Thymus (tissue), 11 donors: ENCODE data around the gene AFAP1L2. TPM values are rescaled to one million over a fixed set of nuclear protein-coding genes. Genes with fewer than 3 reads are reported as not detected.

Source experiments
- DNase-seq, 9 donors: peaks; one replicate each; pipeline ENCODE4 v3.0.0-alpha.2; 2013; ENCODE audit warnings: low spot score in 9 of 9, low read depth in 6 of 9, missing footprints in 1 of 9
- H3K27ac ChIP-seq, 2 donors: one replicate each; pipeline ENCODE4 v1.5.1; 2013; ENCODE audit warnings: control low read depth in 1 of 2, low read depth in 1 of 2, low read length in 1 of 2, mild to moderate bottlenecking in 1 of 2, moderate library complexity in 1 of 2
- H3K27me3 ChIP-seq, 2 donors: one replicate each; pipeline ENCODE4 v1.5.1; 2013; ENCODE audit warnings: low read length in 1 of 2; ENCODE audit not compliant: control insufficient read depth in 2 of 2, insufficient read depth in 1 of 2
- H3K36me3 ChIP-seq, 2 donors: one replicate each; pipeline ENCODE4 v1.5.1; 2013; ENCODE audit warnings: low read length in 1 of 2, mild to moderate bottlenecking in 1 of 2, moderate library complexity in 1 of 2; ENCODE audit not compliant: control insufficient read depth in 2 of 2, insufficient read depth in 2 of 2
- H3K4me1 ChIP-seq, 2 donors: one replicate each; pipeline ENCODE4 v1.5.1; 2013; ENCODE audit warnings: low read length in 2 of 2; ENCODE audit not compliant: control insufficient read depth in 2 of 2, insufficient read depth in 2 of 2
- H3K4me3 ChIP-seq, 2 donors: one replicate each; pipeline ENCODE4 v1.5.1; 2013; ENCODE audit warnings: low read length in 2 of 2, control low read depth in 1 of 2, mild to moderate bottlenecking in 1 of 2
- H3K9me3 ChIP-seq, 2 donors: one replicate each; pipeline ENCODE4 v1.5.1; 2013; ENCODE audit warnings: low read length in 1 of 2, mild to moderate bottlenecking in 1 of 2; ENCODE audit not compliant: control insufficient read depth in 2 of 2, insufficient read depth in 1 of 2
- WGBS: extraction: QIAGEN DNeasy Blood & Tissue Kit; methylation state at CpG from one replicate; pipeline ENCODE4 v1.1.7; 2013; 5-methylcytosine and 5-hydroxymethylcytosine counted together
- polyA plus RNA-seq: library from polyadenylated mRNA; stranded (reverse); fragments of 200-250 nt; gene quantifications from one replicate; pipeline ENCODE4 v1.2.3, GENCODE V29; 2013
- total RNA-seq: library from RNA; stranded (reverse); fragments of 120-200 nt; gene quantifications from one replicate; pipeline ENCODE4 v1.2.4, GENCODE V29; 2013
- donor health status: healthy.

Gene AFAP1L2
- total and polyA plus RNA-seq, 2 donors, result 15.8 to 21.3 TPM

DNA sequence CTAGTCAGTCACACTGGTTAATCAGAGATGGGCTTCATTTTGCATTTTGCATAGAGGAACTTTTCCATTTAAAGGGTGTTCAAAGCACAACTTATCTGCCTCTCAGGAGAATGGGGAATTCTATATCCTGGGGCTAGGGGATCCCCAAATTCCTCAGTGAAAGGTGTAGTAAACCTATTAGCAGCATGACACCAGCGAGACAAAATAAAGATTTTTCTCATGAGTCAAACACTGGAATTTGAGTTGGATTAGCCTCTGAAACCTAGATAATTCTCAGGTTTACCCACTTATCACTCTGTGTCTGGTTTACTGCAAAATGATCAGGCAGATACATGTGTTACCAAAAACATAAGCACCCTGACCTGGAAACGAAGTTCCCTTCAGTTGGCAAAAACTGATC lies 2.1 kb downstream of the AFAP1L2 start:
- 81% methylated on average over 2 of the region's 2 CpGs for WGBS
- Histone ChIP-seq H3K9me3 (peaks cover 1 to 3% of the 10 kb centered on the region in 2 donors), H3K27ac (peak overlapping the region in 1 of 2 donors; percentile 70), H3K36me3 (no peaks in the 10 kb centered on the region), H3K4me3 (no peak overlapping the region), H3K27me3 (peaks cover 40 to 55% of the 10 kb centered on the region in 2 donors), H3K4me1 (peaks cover 0 to 15% of the 10 kb centered on the region in 2 donors)
- DNase-seq, result no peak

- DNase-seq, result no peak
- Histone ChIP-seq H3K4me1 (peaks cover 0 to 15% of the 10 kb centered on the region in 2 donors), H3K36me3 (no peaks in the 10 kb centered on the region), H3K9me3 (peaks cover 1 to 3% of the 10 kb centered on the region in 2 donors), H3K4me3 (no peak overlapping the region), H3K27me3 (peaks cover 40 to 51% of the 10 kb centered on the region in 2 donors), H3K27ac (no peak overlapping the region)
- 97% methylated on average over 7 of the region's 7 CpGs for WGBS
These were observed 3.0 kb downstream of the AFAP1L2 start for GRCh38 chr10:114401195-114401791.

GRCh38 chr10:114400091-114400490 lies 4.2 kb downstream of the AFAP1L2 start:
- DNase-seq, result no peak
- Histone ChIP-seq H3K27me3 (peaks cover 31 to 41% of the 10 kb centered on the region in 2 donors), H3K27ac (no peak overlapping the region), H3K4me1 (peaks cover 0 to 17% of the 10 kb centered on the region in 2 donors), H3K36me3 (no peaks in the 10 kb centered on the region), H3K4me3 (no peak overlapping the region), H3K9me3 (peaks cover 1 to 3% of the 10 kb centered on the region in 2 donors)
- 63% methylated on average over 3 of the region's 3 CpGs for WGBS

- Histone ChIP-seq H3K27me3 (peaks cover 26 to 36% of the 10 kb centered on the region in 2 donors), H3K4me1 (peaks cover 0 to 19% of the 10 kb centered on the region in 2 donors), H3K4me3 (no peak overlapping the region), H3K27ac (no peak overlapping the region), H3K9me3 (peaks cover 1 to 3% of the 10 kb centered on the region in 2 donors), H3K36me3 (no peaks in the 10 kb centered on the region)
- 97% methylated on average over 6 of the region's 6 CpGs for WGBS
- no peak for DNase-seq
These were observed 4.7 kb downstream of the AFAP1L2 start for GRCh38 chr10:114399576-114399975.

DNA sequence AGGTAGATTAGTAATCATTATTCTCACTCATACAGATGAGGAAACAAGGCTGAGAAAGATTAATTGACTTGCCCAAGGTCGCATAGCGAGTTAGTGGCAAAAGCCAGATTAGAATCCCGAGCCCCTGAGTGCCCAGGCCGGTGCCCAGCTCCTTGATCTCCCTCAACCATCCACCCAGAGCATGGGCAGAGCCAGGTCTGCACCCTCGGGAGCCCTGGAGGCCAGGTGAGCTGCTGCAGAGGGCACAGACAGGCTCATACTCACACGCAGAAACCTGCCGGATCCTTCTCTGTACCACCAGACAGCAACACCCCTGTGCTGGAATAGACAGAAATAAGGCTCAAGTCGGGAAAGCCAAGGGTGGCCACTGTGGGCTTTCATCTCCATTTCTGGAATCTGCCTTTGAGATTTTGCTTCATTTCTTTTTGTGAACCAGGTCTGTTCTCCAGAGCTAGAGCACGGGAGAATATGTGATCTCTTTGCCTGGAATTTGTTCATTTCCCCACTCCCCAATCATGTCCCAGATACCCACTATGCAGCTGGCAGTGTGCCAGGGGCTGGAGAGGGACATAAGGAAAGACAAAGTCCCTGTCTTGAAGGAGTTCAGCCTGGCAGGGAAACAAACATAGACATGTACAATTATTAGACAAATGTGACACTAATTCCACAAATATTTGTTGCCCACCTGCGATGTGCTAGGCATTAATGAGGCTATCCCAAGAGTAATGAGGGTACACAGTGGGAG lies 5.5 kb downstream of the AFAP1L2 start:
- H3K27ac ChIP-seq, result no peak overlapping the region
- no peaks in the 10 kb centered on the region for H3K36me3 ChIP-seq
- peaks cover 18 to 29% of the 10 kb centered on the region in 2 donors for H3K27me3 ChIP-seq
- DNase-seq, result no peak
- WGBS, result 95% methylated on average over 10 of the region's 10 CpGs
- no peak overlapping the region for H3K4me3 ChIP-seq
- H3K9me3 ChIP-seq, result peaks cover 1 to 3% of the 10 kb centered on the region in 2 donors
- peaks cover 0 to 20% of the 10 kb centered on the region in 2 donors for H3K4me1 ChIP-seq

- Histone ChIP-seq H3K27me3 (peaks cover 10 to 18% of the 10 kb centered on the region in 2 donors), H3K9me3 (no peaks in the 10 kb centered on the region), H3K4me3 (no peak overlapping the region), H3K36me3 (no peaks in the 10 kb centered on the region), H3K4me1 (peaks cover 0 to 22% of the 10 kb centered on the region in 2 donors), H3K27ac (peak overlapping the region; percentile 45 to 48)
- DNase-seq, result peak in 2 of 9 donors; percentile 14 to 41
- WGBS, result 39% methylated on average over 6 of the region's 6 CpGs
These were observed 6.6 kb downstream of the AFAP1L2 start for GRCh38 chr10:114397651-114398145.

GRCh38 chr10:114396464-114396863 lies 7.8 kb downstream of the AFAP1L2 start:
- H3K27me3 ChIP-seq, result peaks cover 0 to 6% of the 10 kb centered on the region in 2 donors
- 91% methylated on average over 2 of the region's 2 CpGs for WGBS
- no peak for DNase-seq
- H3K9me3 ChIP-seq, result no peaks in the 10 kb centered on the region
- H3K27ac ChIP-seq, result no peak overlapping the region
- peaks cover 0 to 21% of the 10 kb centered on the region in 2 donors for H3K4me1 ChIP-seq
- no peak overlapping the region for H3K4me3 ChIP-seq
- H3K36me3 ChIP-seq, result no peaks in the 10 kb centered on the region

DNA sequence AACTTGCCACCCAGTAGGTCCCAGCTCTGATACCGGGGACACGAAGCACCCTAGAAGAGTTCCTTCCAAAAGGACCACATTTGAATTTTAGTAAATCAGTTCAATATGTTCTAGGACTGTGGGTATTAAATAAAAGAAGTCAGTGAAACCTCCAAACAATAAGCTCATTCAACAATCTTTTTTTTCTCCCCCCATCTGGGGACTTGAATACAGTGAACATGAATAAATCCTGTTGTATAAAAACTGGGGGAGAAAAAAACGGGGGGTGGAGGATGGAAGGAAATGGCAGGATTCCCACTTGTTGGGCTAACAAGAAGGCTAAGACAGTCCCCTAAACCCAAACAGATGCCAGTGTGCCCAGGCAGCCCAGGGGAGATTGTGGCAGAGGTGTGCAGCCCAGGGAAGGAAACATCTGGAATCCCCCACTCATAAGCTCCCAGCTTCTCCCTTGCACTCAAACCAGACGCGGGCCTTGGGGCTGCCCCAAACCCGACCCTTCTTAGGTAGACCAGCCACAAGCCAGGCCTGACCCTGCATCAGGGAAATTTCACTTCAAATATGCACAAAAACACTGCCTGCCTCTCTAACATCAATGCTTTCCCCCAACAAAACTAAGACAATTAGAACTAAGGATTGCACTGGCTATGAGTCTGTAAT lies 8.8 kb downstream of the AFAP1L2 start:
- Histone ChIP-seq H3K36me3 (no peaks in the 10 kb centered on the region), H3K27ac (no peak overlapping the region), H3K4me1 (peaks cover 0 to 21% of the 10 kb centered on the region in 2 donors), H3K4me3 (no peak overlapping the region), H3K9me3 (no peaks in the 10 kb centered on the region), H3K27me3 (no peaks in the 10 kb centered on the region)
- DNase-seq, result no peak
- 71% methylated on average over 6 of the region's 6 CpGs for WGBS

DNA sequence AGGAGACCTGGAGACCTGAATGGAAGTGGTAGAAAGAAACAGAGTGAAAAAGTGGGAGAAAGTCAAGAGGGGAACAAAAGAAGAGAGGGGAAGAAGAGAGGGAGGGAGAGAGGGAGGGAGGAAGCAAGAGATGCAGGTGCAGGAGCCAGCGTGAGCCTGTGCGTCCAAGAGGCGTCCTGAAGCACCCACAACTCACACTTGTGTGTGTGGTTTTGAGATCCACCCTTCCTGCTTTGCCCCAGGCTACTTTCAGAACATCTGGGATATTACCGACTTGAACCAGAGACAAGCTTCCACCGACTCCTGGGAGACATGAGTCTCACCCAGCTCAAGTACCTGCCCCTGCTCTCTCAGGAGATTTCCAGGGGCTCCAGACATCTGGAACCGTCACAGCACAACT lies 9.8 kb downstream of the AFAP1L2 start:
- DNase-seq, result no peak
- H3K36me3 ChIP-seq, result no peaks in the 10 kb centered on the region
- no peaks in the 10 kb centered on the region for H3K27me3 ChIP-seq
- no peak overlapping the region for H3K4me3 ChIP-seq
- H3K4me1 ChIP-seq, result peaks cover 0 to 21% of the 10 kb centered on the region in 2 donors
- H3K9me3 ChIP-seq, result no peaks in the 10 kb centered on the region
- whole genome bisulfite sequencing, result 21% methylated on average over 6 of the region's 6 CpGs
- H3K27ac ChIP-seq, result no peak overlapping the region
